CD14-positive monocyte (primary cell): ENCODE measurements around the gene FOXP4. TPM values are rescaled to one million over a fixed set of nuclear protein-coding genes. Genes with fewer than 3 reads are reported as not detected.

Experiments used
- DNase-seq, 3 donors: peaks; one replicate each; pipeline ENCODE4 v3.0.0-alpha.2; 2011 to 2022
- H2AFZ ChIP-seq: 2 replicates; pipeline ENCODE4 v1.6.0; 2012; ENCODE audit warnings: mild to moderate bottlenecking, low read depth, low read length, inconsistent platforms; ENCODE audit not compliant: insufficient read depth, poor library complexity, severe bottlenecking
- H3K27ac ChIP-seq, 2 donors: 1 replicate in 1 of 2; 2 replicates in 1 of 2; pipeline ENCODE4 v1.5.1; 2012 to 2013; ENCODE audit warnings: low read length in 2 of 2, control low read depth in 1 of 2, inconsistent platforms in 1 of 2, low read depth in 1 of 2, mild to moderate bottlenecking in 1 of 2
- H3K27me3 ChIP-seq, 2 donors: one replicate each; pipeline versions ENCODE4 v1.6.0 to v1.6.1; 2011 to 2013; ENCODE audit warnings: low read length in 2 of 2; ENCODE audit not compliant: control insufficient read depth in 2 of 2, insufficient read depth in 2 of 2
- H3K36me3 ChIP-seq, 2 donors: replicated peaks in 1 of 2; 1 replicate in 1 of 2; 2 replicates in 1 of 2; pipeline versions ENCODE4 v1.5.1 to v1.6.1; 2012 to 2013; ENCODE audit warnings: low read length in 2 of 2, control low read depth in 1 of 2, inconsistent platforms in 1 of 2, mild to moderate bottlenecking in 1 of 2; ENCODE audit not compliant: insufficient read depth in 2 of 2, control insufficient read depth in 1 of 2
- H3K4me1 ChIP-seq, 2 donors: 1 replicate in 1 of 2; 2 replicates in 1 of 2; pipeline versions ENCODE4 v1.5.1 to v1.6.1; 2012 to 2013; ENCODE audit warnings: low read length in 2 of 2, control low read depth in 1 of 2, inconsistent platforms in 1 of 2, mild to moderate bottlenecking in 1 of 2, moderate library complexity in 1 of 2; ENCODE audit not compliant: insufficient read depth in 2 of 2, control insufficient read depth in 1 of 2
- H3K4me2 ChIP-seq: replicated peaks from 2 replicates; pipeline ENCODE3; 2012; ENCODE audit warnings: low read length, moderate library complexity, mild to moderate bottlenecking; ENCODE audit not compliant: poor library complexity, severe bottlenecking; ENCODE audit errors: extremely low read depth
- H3K4me3 ChIP-seq, 3 experiments: fragments of 200-600 bp in 1 of 3; sonication (generic) in 1 of 3; replicated peaks in 1 of 3; 1 replicate in 2 of 3; 2 replicates in 1 of 3; pipeline ENCODE4 v1.5.1; 2011 to 2013; ENCODE audit warnings: low read length in 3 of 3, mild to moderate bottlenecking in 3 of 3, control low read depth in 2 of 3, low read depth in 2 of 3, inconsistent platforms in 1 of 3, moderate library complexity in 1 of 3
- H3K79me2 ChIP-seq: 2 replicates; pipeline ENCODE4 v1.6.0; 2012; ENCODE audit warnings: mild to moderate bottlenecking, control low read depth, inconsistent platforms, low read length, moderate library complexity; ENCODE audit not compliant: insufficient read depth
- H3K9ac ChIP-seq: 2 replicates; pipeline ENCODE4 v1.6.0; 2017; ENCODE audit warnings: low read length, mild to moderate bottlenecking; ENCODE audit not compliant: insufficient read depth, poor library complexity, severe bottlenecking
- H3K9me3 ChIP-seq, 2 donors: replicated peaks in 1 of 2; 1 replicate in 1 of 2; 2 replicates in 1 of 2; pipeline versions ENCODE4 v1.5.1 to v1.6.1; 2012 to 2013; ENCODE audit warnings: low read length in 2 of 2, control low read depth in 1 of 2; ENCODE audit not compliant: control insufficient read depth in 1 of 2, insufficient read depth in 1 of 2
- H4K20me1 ChIP-seq: 2 replicates; pipeline ENCODE4 v1.6.0; 2012; ENCODE audit warnings: mild to moderate bottlenecking, low read length, control low read depth, moderate library complexity; ENCODE audit not compliant: insufficient read depth
- H3K27ac Mint-ChIP-seq, 7 donors: one replicate each; pipeline ENCODE4 v1.8.0; 2020; ENCODE audit warnings: mild to moderate bottlenecking in 7 of 7, mixed read lengths in 7 of 7, moderate library complexity in 6 of 7, inconsistent platforms in 2 of 7
- H3K27me3 Mint-ChIP-seq, 3 donors: one replicate each; pipeline ENCODE4 v1.8.0; 2021 to 2022; ENCODE audit warnings: low read depth in 3 of 3, mild to moderate bottlenecking in 3 of 3, mixed read lengths in 3 of 3, moderate library complexity in 3 of 3, inconsistent platforms in 1 of 3
- H3K36me3 Mint-ChIP-seq, 2 donors: one replicate each; pipeline ENCODE4 v1.8.0; 2020; ENCODE audit warnings: mixed read lengths in 2 of 2, inconsistent platforms in 1 of 2, mild to moderate bottlenecking in 1 of 2
- H3K4me1 Mint-ChIP-seq: one replicate; pipeline ENCODE4 v1.8.0; 2020; ENCODE audit warnings: mild to moderate bottlenecking, mixed read lengths
- H3K4me3 Mint-ChIP-seq, 2 donors: one replicate each; pipeline ENCODE4 v1.8.0; 2020; ENCODE audit warnings: mild to moderate bottlenecking in 2 of 2, mixed read lengths in 2 of 2, moderate library complexity in 1 of 2
- H3K9me3 Mint-ChIP-seq, 7 donors: one replicate each; pipeline ENCODE4 v1.8.0; 2020 to 2022; ENCODE audit warnings: mixed read lengths in 7 of 7, mild to moderate bottlenecking in 6 of 7, moderate library complexity in 6 of 7, inconsistent platforms in 2 of 7
- WGBS: methylation state at CpG from one replicate; pipeline ENCODE4 v1.1.5; 2013; ENCODE audit warnings: missing lambda C conversion rate; ENCODE audit not compliant: insufficient coverage; 5-methylcytosine and 5-hydroxymethylcytosine counted together
- intact Hi-C, 2 donors: fragments of 100-400 bp; cut with micrococcal nuclease; formaldehyde crosslinking; loops; one replicate each; pipeline versions ENCODE4 v1.15.0 to v1.15.1; 2023
- polyA plus RNA-seq, 3 donors: library from polyadenylated mRNA; depleted of rRNA in 1 of 3; unstranded in 2 of 3; stranded (reverse) in 1 of 3; fragments of 300-500 nt in 2 of 3; fragments of >200 nt in 1 of 3; fragmentation: Illumina TruSeq in 2 of 3; gene quantifications; 1 replicate in 2 of 3; 2 replicates in 1 of 3; pipeline ENCODE4 v1.2.3, GENCODE V29; 2012 to 2021
- TF ChIP-seq, protein P1 (sequence below): fragments of 200-600 bp; IDR thresholded peaks from one replicate; pipeline ENCODE4 v1.8.0; 2022; ENCODE audit warnings: antibody characterized with exemption, mild to moderate bottlenecking

FOXP4 gene
- polyA plus RNA-seq, 3 donors, result 0.62 to 7.6 (median 0.65) TPM

- Histone ChIP-seq H4K20me1 (no peaks in the 10 kb centered on the region), H3K4me1 (peaks cover 6 to 10% of the 10 kb centered on the region in 2 donors), H3K4me3 (no peak overlapping the region), H3K9me3 (no peaks in the 10 kb centered on the region), H3K4me2 (no peak overlapping the region), H3K36me3 (no peaks in the 10 kb centered on the region), H2AFZ (no peak overlapping the region), H3K9ac (no peak overlapping the region), H3K79me2 (no peaks in the 10 kb centered on the region), H3K27ac (no peak overlapping the region), H3K27me3 (no peaks in the 10 kb centered on the region)
- no peak for DNase-seq
- Mint-ChIP-seq H3K27ac (no peak overlapping the region), H3K9me3 (peaks cover 0 to 8% (median 3%) of the 10 kb centered on the region in 7 donors), H3K27me3 (peaks cover 5 to 7% (median 6%) of the 10 kb centered on the region in 3 donors), H3K36me3 (peaks cover 0 to 3% of the 10 kb centered on the region in 2 donors), H3K4me3 (no peak overlapping the region), H3K4me1 (peaks cover 10% of the 10 kb centered on the region)
- intact Hi-C loops, result no loop called here
- 88% methylated on average over 2 of the region's 3 CpGs for WGBS
- TF ChIP-seq, protein P1, sequence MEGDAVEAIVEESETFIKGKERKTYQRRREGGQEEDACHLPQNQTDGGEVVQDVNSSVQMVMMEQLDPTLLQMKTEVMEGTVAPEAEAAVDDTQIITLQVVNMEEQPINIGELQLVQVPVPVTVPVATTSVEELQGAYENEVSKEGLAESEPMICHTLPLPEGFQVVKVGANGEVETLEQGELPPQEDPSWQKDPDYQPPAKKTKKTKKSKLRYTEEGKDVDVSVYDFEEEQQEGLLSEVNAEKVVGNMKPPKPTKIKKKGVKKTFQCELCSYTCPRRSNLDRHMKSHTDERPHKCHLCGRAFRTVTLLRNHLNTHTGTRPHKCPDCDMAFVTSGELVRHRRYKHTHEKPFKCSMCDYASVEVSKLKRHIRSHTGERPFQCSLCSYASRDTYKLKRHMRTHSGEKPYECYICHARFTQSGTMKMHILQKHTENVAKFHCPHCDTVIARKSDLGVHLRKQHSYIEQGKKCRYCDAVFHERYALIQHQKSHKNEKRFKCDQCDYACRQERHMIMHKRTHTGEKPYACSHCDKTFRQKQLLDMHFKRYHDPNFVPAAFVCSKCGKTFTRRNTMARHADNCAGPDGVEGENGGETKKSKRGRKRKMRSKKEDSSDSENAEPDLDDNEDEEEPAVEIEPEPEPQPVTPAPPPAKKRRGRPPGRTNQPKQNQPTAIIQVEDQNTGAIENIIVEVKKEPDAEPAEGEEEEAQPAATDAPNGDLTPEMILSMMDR, result no peak
These were observed 76.2 kb downstream of the FOXP4 start for GRCh38 chr6:41622206-41622988.

GRCh38 chr6:41623330-41623729, 77.1 kb downstream of the FOXP4 start:
- Histone ChIP-seq H2AFZ (no peak overlapping the region), H3K79me2 (no peaks in the 10 kb centered on the region), H4K20me1 (no peaks in the 10 kb centered on the region), H3K4me2 (no peak overlapping the region), H3K9me3 (no peaks in the 10 kb centered on the region), H3K9ac (no peak overlapping the region), H3K36me3 (no peaks in the 10 kb centered on the region), H3K27me3 (no peaks in the 10 kb centered on the region), H3K4me3 (no peak overlapping the region), H3K4me1 (peaks cover 6 to 10% of the 10 kb centered on the region in 2 donors), H3K27ac (no peak overlapping the region)
- Mint-ChIP-seq H3K36me3 (peaks cover 0 to 3% of the 10 kb centered on the region in 2 donors), H3K4me1 (peaks cover 10% of the 10 kb centered on the region), H3K27me3 (peaks cover 3 to 9% (median 5%) of the 10 kb centered on the region in 3 donors), H3K27ac (peak overlapping the region in 1 of 7 donors; percentile 55), H3K9me3 (peaks cover 0 to 8% (median 3%) of the 10 kb centered on the region in 7 donors), H3K4me3 (no peak overlapping the region)
- DNase-seq, result no peak
- TF ChIP-seq, protein P1, result no peak
- intact Hi-C loops, result no loop called here
- WGBS, result 92% methylated on average over 6 of the region's 6 CpGs
